GM18505 (cell line): ENCODE measurements around the gene AMFR.

Experiments
- ATAC-seq: cut with Tn5 transposase; IDR thresholded peaks from one replicate; pipeline ENCODE4 v1.9.1; 2021; ENCODE audit not compliant: unreplicated experiment
- POLR2A ChIP-seq: IDR thresholded peaks from 4 replicates; pipeline ENCODE4 v1.6.1; 2011; ENCODE audit warnings: borderline replicate concordance; ENCODE audit not compliant: insufficient read depth, insufficient read length; ENCODE audit errors: extremely low read depth

Gene AMFR

GRCh38 chr16:56314244-56314850 lies 111.0 kb downstream of the AMFR start:
- no peak for ATAC-seq
- TF ChIP-seq POLR2A = no peak

DNA sequence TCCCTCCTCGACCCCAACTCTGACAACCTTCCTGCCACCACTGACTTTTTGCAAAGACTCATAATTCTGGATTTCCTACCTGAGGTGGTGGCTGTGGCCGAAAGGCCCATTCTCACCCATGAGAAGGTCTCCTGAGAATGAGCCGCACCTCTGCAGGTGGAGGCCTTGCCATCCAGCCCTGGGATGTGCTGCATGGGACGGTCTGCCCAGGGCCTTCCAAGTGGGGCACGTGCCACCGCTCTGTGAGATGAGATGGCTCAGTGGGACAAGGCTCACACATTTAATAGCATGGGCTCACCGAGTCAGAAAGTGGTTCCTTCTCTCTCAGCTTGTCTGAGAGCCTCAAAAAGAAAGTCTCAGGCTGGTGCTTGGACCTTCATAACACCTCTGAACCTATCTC lies 112.8 kb downstream of the AMFR start:
- no peak for ATAC-seq
- no peak for TF ChIP-seq POLR2A

GRCh38 chr16:56312028-56312300 lies 113.4 kb downstream of the AMFR start:
- no peak for TF ChIP-seq POLR2A
- no peak for ATAC-seq
